Pancreas (tissue), 10 donors: ENCODE data around the gene A2ML1. TPM values are rescaled to one million over a fixed set of nuclear protein-coding genes. Genes with fewer than 3 reads are reported as not detected.
"Not testable (repeated sequence)": the region's sequence is repeated elsewhere in the genome, so short reads cannot be mapped to it uniquely, and the experiment has no call there.

ENCODE experiments used
- ATAC-seq, 4 donors: fragments of 200-7000 bp; cut with Tn5 transposase; one replicate each; pipeline versions ENCODE4 v1.8.0 to v1.9.1; 2020; ENCODE audit warnings: mild to moderate bottlenecking in 4 of 4, moderate library complexity in 4 of 4
- DNase-seq, 6 donors: peaks; one replicate each; pipeline ENCODE4 v3.0.0-alpha.2; 2020
- FAIRE-seq: peaks from 2 replicates; lab custom pipeline; 2012; peaks lifted over from hg19 to GRCh38; lab: Jason Lieb, UNC
- H3K27ac ChIP-seq, 4 donors: fragments of 200-600 bp; sonication (generic); 1 replicate in 3 of 4; 2 replicates in 1 of 4; pipeline versions ENCODE4 v1.5.0 to v1.8.0; 2020
- H3K27me3 ChIP-seq, 4 donors: fragments of 200-600 bp; one replicate each; pipeline ENCODE4 v1.8.0; 2021
- H3K36me3 ChIP-seq, 3 donors: fragments of 200-600 bp; sonication (generic) in 1 of 3; one replicate each; pipeline versions ENCODE4 v1.5.0 to v1.8.0; 2020 to 2021
- H3K4me1 ChIP-seq, 3 donors: fragments of 200-600 bp; one replicate each; pipeline ENCODE4 v1.8.0; 2021
- H3K4me3 ChIP-seq, 4 donors: fragments of 200-600 bp; sonication (generic) in 2 of 4; one replicate each; pipeline versions ENCODE4 v1.5.0 to v1.8.0; 2020 to 2021
- H3K9me3 ChIP-seq, 4 donors: fragments of 200-600 bp; one replicate each; pipeline ENCODE4 v1.8.0; 2021
- WGBS, 2 donors: extraction: QIAGEN DNeasy Blood & Tissue Kit; methylation state at CpG; one replicate each; pipeline ENCODE4 v1.1.7; 2013; 5-methylcytosine and 5-hydroxymethylcytosine counted together
- intact Hi-C, 3 donors: fragments of 100-400 bp; cut with DNase I; formaldehyde crosslinking; loops; one replicate each; pipeline versions ENCODE4 v1.11.1 to v1.14.2; 2022
- polyA plus RNA-seq, 2 donors: library from polyadenylated mRNA; stranded (reverse); fragments of 200-250 nt; gene quantifications; one replicate each; pipeline ENCODE4 v1.2.3, GENCODE V29; 2013
- total RNA-seq, 6 donors: library from RNA; stranded (reverse); fragmentation: NEBNext Ultra II Directional in 4 of 6; extraction: Animal tissue kit (Norgen Biotek cat#: 25700) in 4 of 6; gene quantifications; one replicate each; pipeline versions ENCODE4 v1.2.1 to v1.2.4, GENCODE V29; 2021 to 2023
- TF ChIP-seq, protein P1 (sequence below), 4 donors: fragments of 200-600 bp; sonication (generic) in 3 of 4; IDR thresholded peaks; one replicate each; pipeline versions ENCODE4 v1.5.0 to v1.8.0; 2021; ENCODE audit warnings: antibody characterized with exemption in 4 of 4
- donor health status: healthy with polysubstance abuse.
- donor health status: DM: no; HTN: no; CAD: no; lungs with moderate emphysema.
- donor health status: DM: no; HTN: no; CAD: no.
- donor health status: control.
- donor health status: control.
- donor health status: Bipolar disorder and iron deficiency.
- donor health status: DM: yes; HTN: yes; CAD: no.
- donor health status: DM: no; HTN: no; CAD: no.
- donor health status: DM: no; HTN: no; CAD: no.
- donor health status: DM: yes; HTN: yes; CAD: no.

A2ML1 gene
- total and polyA plus RNA-seq, 8 donors, result 0.05 to 0.08 TPM; not detected in 6

DNA sequence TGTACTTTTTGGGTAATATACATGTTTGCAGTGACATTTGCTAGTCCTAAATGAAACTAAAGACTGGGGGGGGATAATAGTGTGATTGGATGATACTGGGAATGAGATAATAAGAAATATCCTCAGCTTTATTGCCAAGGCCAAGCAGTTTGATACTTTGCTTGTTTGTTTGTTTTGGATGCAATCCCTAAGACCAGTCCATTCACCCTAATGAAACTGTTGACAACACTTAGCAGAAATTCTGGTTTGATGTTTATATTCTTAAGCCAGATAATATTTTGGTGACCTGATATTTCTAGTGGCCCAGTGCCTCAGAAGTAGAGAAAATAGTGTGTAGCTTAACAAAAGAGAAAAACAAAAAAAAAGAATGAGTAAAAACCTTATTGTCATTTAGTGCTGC, 93.7 kb downstream of the A2ML1 start:
- intact Hi-C loops, result no loop called here
- H3K4me1 ChIP-seq, result peaks cover 0 to 15% (median 11%) of the 10 kb centered on the region in 3 donors
- H3K9me3 ChIP-seq, result no peaks in the 10 kb centered on the region
- no peaks in the 10 kb centered on the region for H3K27me3 ChIP-seq
- ATAC-seq (no peak), FAIRE-seq (no peak), DNase-seq (no peak)
- H3K36me3 ChIP-seq, result no peaks in the 10 kb centered on the region
- H3K27ac ChIP-seq, result no peak overlapping the region
- TF ChIP-seq, protein P1, sequence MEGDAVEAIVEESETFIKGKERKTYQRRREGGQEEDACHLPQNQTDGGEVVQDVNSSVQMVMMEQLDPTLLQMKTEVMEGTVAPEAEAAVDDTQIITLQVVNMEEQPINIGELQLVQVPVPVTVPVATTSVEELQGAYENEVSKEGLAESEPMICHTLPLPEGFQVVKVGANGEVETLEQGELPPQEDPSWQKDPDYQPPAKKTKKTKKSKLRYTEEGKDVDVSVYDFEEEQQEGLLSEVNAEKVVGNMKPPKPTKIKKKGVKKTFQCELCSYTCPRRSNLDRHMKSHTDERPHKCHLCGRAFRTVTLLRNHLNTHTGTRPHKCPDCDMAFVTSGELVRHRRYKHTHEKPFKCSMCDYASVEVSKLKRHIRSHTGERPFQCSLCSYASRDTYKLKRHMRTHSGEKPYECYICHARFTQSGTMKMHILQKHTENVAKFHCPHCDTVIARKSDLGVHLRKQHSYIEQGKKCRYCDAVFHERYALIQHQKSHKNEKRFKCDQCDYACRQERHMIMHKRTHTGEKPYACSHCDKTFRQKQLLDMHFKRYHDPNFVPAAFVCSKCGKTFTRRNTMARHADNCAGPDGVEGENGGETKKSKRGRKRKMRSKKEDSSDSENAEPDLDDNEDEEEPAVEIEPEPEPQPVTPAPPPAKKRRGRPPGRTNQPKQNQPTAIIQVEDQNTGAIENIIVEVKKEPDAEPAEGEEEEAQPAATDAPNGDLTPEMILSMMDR (IDR thresholded peaks at IDR 0.05), result no peak
- no peak overlapping the region for H3K4me3 ChIP-seq

DNA sequence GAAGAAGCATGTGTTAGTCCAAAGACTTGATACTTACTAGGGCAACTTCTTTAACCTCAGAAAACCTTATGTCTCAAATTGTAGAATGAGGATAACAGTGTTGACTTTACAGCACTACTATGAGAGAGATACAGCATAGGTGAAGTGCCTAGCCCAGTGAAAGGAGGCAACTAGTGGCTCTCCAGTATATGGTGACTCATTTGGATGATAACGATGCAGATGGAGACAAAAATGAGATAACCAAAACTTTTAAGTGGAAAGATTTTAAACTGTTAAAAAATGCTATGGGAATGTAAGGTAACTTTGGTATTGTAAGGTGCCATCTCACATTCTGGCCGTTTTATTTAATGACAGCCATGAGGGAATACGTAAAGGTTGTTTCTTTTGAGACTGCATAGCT, 94.6 kb downstream of the A2ML1 start:
- FAIRE-seq (no peak), ATAC-seq (no peak), DNase-seq (no peak)
- H3K27ac ChIP-seq, result no peak overlapping the region
- H3K4me1 ChIP-seq, result peaks cover 0 to 15% (median 11%) of the 10 kb centered on the region in 3 donors
- no peaks in the 10 kb centered on the region for H3K9me3 ChIP-seq
- WGBS, 2 donors, result 71 to 81% methylated on average over 3 of the region's 3 CpGs
- H3K36me3 ChIP-seq, result no peaks in the 10 kb centered on the region
- intact Hi-C loops, result no loop called here
- H3K4me3 ChIP-seq, result no peak overlapping the region
- no peaks in the 10 kb centered on the region for H3K27me3 ChIP-seq
- TF ChIP-seq, protein P1 (IDR thresholded peaks at IDR 0.05), result no peak

DNA sequence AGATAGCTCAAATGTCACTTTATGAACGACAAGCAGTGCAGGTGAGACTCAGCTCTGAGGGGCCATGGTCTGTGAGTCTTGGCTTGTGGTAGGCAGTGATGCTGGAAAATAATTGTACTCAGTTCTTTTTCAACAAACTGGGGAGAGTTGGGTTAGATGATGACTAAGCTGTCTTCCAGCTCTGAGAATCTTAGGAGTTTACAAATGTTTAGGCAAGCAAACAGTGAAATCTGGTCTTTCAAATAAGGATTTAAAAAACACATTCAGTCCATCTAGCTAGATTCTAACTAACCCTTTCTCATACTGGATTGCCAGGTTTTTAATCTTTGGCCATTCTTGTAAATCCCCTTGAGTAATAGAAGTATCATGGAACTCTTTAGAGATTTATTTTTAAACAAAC, 95.3 kb downstream of the A2ML1 start:
- 74 to 76% methylated on average over 1 of the region's 1 CpG for WGBS, 2 donors
- Histone ChIP-seq H3K4me1 (peaks cover 0 to 15% (median 9%) of the 10 kb centered on the region in 3 donors), H3K27ac (no peak overlapping the region), H3K27me3 (no peaks in the 10 kb centered on the region), H3K4me3 (no peak overlapping the region), H3K9me3 (no peaks in the 10 kb centered on the region), H3K36me3 (peaks cover 0 to 3% (median 0%) of the 10 kb centered on the region in 3 donors)
- FAIRE-seq, result no peak
- no peak for DNase-seq
- intact Hi-C loops, result no loop called here
- TF ChIP-seq, protein P1 (IDR thresholded peaks at IDR 0.05), result no peak
- no peak for ATAC-seq

DNA sequence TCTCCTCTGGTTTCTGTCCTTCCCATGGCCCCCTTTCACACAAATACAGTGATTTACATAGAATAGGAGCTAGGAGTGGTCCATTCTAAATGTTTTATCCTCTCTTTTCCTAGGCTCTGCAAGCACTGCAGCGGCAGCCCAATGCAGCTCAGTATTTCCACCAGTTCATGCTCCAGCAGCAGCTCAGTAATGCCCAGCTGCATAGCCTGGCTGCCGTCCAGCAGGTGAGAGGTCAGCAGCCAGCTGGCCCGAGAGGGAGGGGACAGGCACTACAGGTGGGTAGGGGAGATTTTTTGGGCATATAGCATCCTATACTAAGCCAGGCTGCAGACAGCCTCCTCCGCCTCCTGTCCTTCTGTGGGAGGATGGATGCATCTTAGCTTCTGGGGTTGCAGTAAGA, 97.2 kb downstream of the A2ML1 start:
- DNase-seq, H3K36me3 ChIP-seq, H3K4me3 ChIP-seq, H3K27ac ChIP-seq, intact Hi-C loops, H3K9me3 ChIP-seq, FAIRE-seq, ATAC-seq, H3K27me3 ChIP-seq: not testable (repeated sequence)
- peaks cover 0 to 11% (median 0%) of the 10 kb centered on the region in 3 donors for H3K4me1 ChIP-seq
- WGBS, 2 donors, result 75 to 100% methylated on average over 3 to 4 of the region's 4 CpGs

DNA sequence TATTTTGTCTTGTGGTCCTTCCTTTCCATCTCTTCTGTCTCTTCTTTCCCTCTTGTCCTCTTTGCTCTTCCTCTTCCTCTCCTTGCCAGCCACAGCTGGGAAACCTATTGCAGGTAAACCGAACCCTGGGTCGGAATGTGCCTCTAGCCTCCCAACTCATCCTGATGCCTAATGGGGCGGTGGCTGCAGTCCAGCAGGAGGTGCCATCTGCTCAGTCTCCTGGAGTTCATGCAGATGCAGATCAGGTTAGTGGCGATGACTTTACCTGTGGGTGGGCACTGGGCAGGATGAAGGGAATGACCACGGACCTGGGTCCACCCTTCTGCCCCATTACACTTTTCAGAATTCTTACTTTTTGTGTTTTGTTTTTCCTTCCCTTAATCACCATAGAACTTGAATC, 100.1 kb downstream of the A2ML1 start:
- Histone ChIP-seq H3K27me3 (no peaks in the 10 kb centered on the region), H3K4me1 (no peaks in the 10 kb centered on the region), H3K27ac (no peak overlapping the region), H3K4me3 (no peak overlapping the region), H3K9me3 (no peaks in the 10 kb centered on the region), H3K36me3 (peaks cover 0 to 7% (median 0%) of the 10 kb centered on the region in 3 donors)
- DNase-seq, result no peak
- WGBS, 2 donors, result 93 to 95% methylated on average over 5 of the region's 5 CpGs
- no peak for FAIRE-seq
- no peak for ATAC-seq
- TF ChIP-seq, protein P1 (IDR thresholded peaks at IDR 0.05), result no peak
- intact Hi-C loops, result no loop called here

Other genes starting within 250 kb of the A2ML1 start
- gene AICDA, start 209.8 kb upstream of the A2ML1 start, total RNA-seq, result not detected
- gene AICDA, start 209.8 kb upstream of the A2ML1 start, polyA plus RNA-seq, result not detected
- 10 to 100 TPM in 3 of 6 donors, 1 to 10 TPM in 1, under 1 TPM in 2; 0.19 to 14.7 (median 6.4) TPM for gene MFAP5, start 159.8 kb upstream of the A2ML1 start, total RNA-seq
- 1 to 10 TPM; 3.5 to 5.7 TPM for gene MFAP5, start 159.8 kb upstream of the A2ML1 start, polyA plus RNA-seq
- 10 to 100 TPM in 1 of 6 donors, 1 to 10 TPM in 5; 5.1 to 12.4 (median 8.4) TPM for gene RIMKLB, start 124.6 kb upstream of the A2ML1 start, total RNA-seq
- gene RIMKLB, start 124.6 kb upstream of the A2ML1 start, polyA plus RNA-seq, result 10 to 100 TPM; 32.9 to 46.2 TPM
- gene PHC1, start 91.9 kb downstream of the A2ML1 start, total RNA-seq, result 10 to 100 TPM; 15.8 to 33.1 (median 17.8) TPM
- gene PHC1, start 91.9 kb downstream of the A2ML1 start, polyA plus RNA-seq, result 10 to 100 TPM; 31.2 to 45.1 TPM
- 10 to 100 TPM; 38.2 to 99.7 (median 64.0) TPM for gene M6PR, start 127.0 kb downstream of the A2ML1 start, total RNA-seq
- 10 to 100 TPM; 29.5 to 50.0 TPM for gene M6PR, start 127.0 kb downstream of the A2ML1 start, polyA plus RNA-seq
- gene KLRG1, start 166.9 kb downstream of the A2ML1 start, total RNA-seq, result 1 to 10 TPM in 3 of 6 donors, under 1 TPM in 3; 0.38 to 1.4 (median 1.1) TPM
- gene KLRG1, start 166.9 kb downstream of the A2ML1 start, polyA plus RNA-seq, result 1 to 10 TPM in 1 of 2 donors, under 1 TPM in 1; 0.38 to 1.1 TPM